Endothelial cell of umbilical vein (primary cell): ENCODE data around the gene NAE1. TPM values are rescaled to one million over a fixed set of nuclear protein-coding genes. Genes with fewer than 3 reads are reported as not detected.

ENCODE experiments used
- BruUV-seq: library from RNA; stranded (reverse); fragments of 400-500 nt; replicated peaks from 2 replicates; lab custom pipeline; 2021; lab: Mats Ljungman, UMichigan
- CTCF ChIA-PET: fragments of 300-600, 350-600 bp; sonication (Branson Sonifier 250); formaldehyde crosslinking; loops from one replicate; lab custom pipeline; 2021; ENCODE audit warnings: antibody characterized with exemption, inconsistent platforms; lab: Charles Lee
- POLR2A ChIA-PET: fragments of 300-600, 350-600 bp; sonication (Branson Sonifier 250); formaldehyde crosslinking; loops from one replicate; lab custom pipeline; 2021; ENCODE audit warnings: antibody characterized with exemption, inconsistent platforms; lab: Charles Lee
- DNase-seq: peaks from one replicate; pipeline ENCODE4 v3.0.0-alpha.2; 2011; ENCODE audit warnings: low read depth, low spot score
- FAIRE-seq: peaks from 2 replicates; lab custom pipeline; 2011; peaks lifted over from hg19 to GRCh38; lab: Jason Lieb, UNC
- H2AFZ ChIP-seq: 2 replicates; pipeline ENCODE4 v1.6.0; 2012; ENCODE audit warnings: low read depth, low read length, control low read depth, inconsistent platforms
- H3K27ac ChIP-seq: 2 replicates; pipeline ENCODE4 v1.5.1; 2011; ENCODE audit warnings: low read depth, mild to moderate bottlenecking, control low read depth, low read length, moderate library complexity; ENCODE audit not compliant: insufficient read depth
- H3K27me3 ChIP-seq, 2 experiments: 2 replicates each; pipeline versions ENCODE4 v1.6.0 to v1.6.1; 2011; ENCODE audit warnings: low read length in 2 of 2, mixed read lengths in 1 of 2; ENCODE audit not compliant: control insufficient read depth in 2 of 2, insufficient read depth in 2 of 2
- H3K36me3 ChIP-seq, 2 experiments: 2 replicates in 1 of 2; 3 replicates in 1 of 2; pipeline ENCODE4 v1.5.1; 2011; ENCODE audit warnings: low read length in 2 of 2, mild to moderate bottlenecking in 1 of 2, moderate library complexity in 1 of 2; ENCODE audit not compliant: control insufficient read depth in 2 of 2, insufficient read depth in 2 of 2; ENCODE audit errors: extremely low read depth in 1 of 2
- H3K4me1 ChIP-seq: 3 replicates; pipeline ENCODE4 v1.5.1; 2011; ENCODE audit warnings: mild to moderate bottlenecking, low read length; ENCODE audit not compliant: control insufficient read depth, insufficient read depth; ENCODE audit errors: extremely low read depth
- H3K4me2 ChIP-seq: 2 replicates; pipeline ENCODE4 v1.6.1; 2011; ENCODE audit warnings: low read length, control low read depth, mixed read lengths; ENCODE audit not compliant: insufficient read depth
- H3K4me3 ChIP-seq, 3 experiments: fragments of 200-600 bp in 1 of 3; sonication (generic), shearing (Covaris generic) in 1 of 3; replicated peaks in 1 of 3; 2 replicates each; pipeline ENCODE4 v1.5.1; 2011 to 2016; ENCODE audit warnings: control low read depth in 3 of 3, low read length in 3 of 3, mild to moderate bottlenecking in 2 of 3, inconsistent platforms in 1 of 3, low read depth in 1 of 3, moderate library complexity in 1 of 3; ENCODE audit not compliant: insufficient read depth in 1 of 3
- H3K79me2 ChIP-seq: 2 replicates; pipeline ENCODE4 v1.6.0; 2012; ENCODE audit warnings: low read length, inconsistent platforms; ENCODE audit not compliant: control insufficient read depth, insufficient read depth
- H3K9ac ChIP-seq: replicated peaks from 2 replicates; pipeline ENCODE3; 2011; ENCODE audit warnings: low read length, control low read depth; ENCODE audit not compliant: insufficient read depth; ENCODE audit errors: extremely low read depth
- H3K9me1 ChIP-seq: replicated peaks from 3 replicates; pipeline ENCODE4 v1.6.0; 2011; ENCODE audit warnings: mild to moderate bottlenecking, low read length; ENCODE audit not compliant: control insufficient read depth, insufficient read depth; ENCODE audit errors: extremely low read depth
- H3K9me3 ChIP-seq: replicated peaks from 2 replicates; pipeline ENCODE4 v1.5.1; 2012; ENCODE audit warnings: low read length, inconsistent platforms; ENCODE audit not compliant: control insufficient read depth, insufficient read depth
- H4K20me1 ChIP-seq: replicated peaks from 2 replicates; pipeline ENCODE3; 2011; ENCODE audit warnings: mild to moderate bottlenecking, low read length; ENCODE audit not compliant: control insufficient read depth, insufficient read depth; ENCODE audit errors: extremely low read depth
- CTCF ChIP-seq, 2 donors: IDR thresholded peaks; 1 replicate in 1 of 2; 2 replicates in 1 of 2; pipeline ENCODE4 v1.5.1; 2011; ENCODE audit warnings: low read length in 2 of 2, mild to moderate bottlenecking in 2 of 2, moderate library complexity in 2 of 2, control low read depth in 1 of 2, inconsistent platforms in 1 of 2, low read depth in 1 of 2; ENCODE audit not compliant: insufficient read depth in 1 of 2; ENCODE audit errors: extremely low read depth in 1 of 2
- EZH2 ChIP-seq: IDR thresholded peaks from 2 replicates; pipeline ENCODE4 v1.6.1; 2012; ENCODE audit warnings: borderline replicate concordance, low read depth, mild to moderate bottlenecking, moderate library complexity, low read length, inconsistent platforms; ENCODE audit not compliant: severe bottlenecking
- FOS ChIP-seq: IDR thresholded peaks from 2 replicates; pipeline ENCODE4 v1.6.1; 2011; ENCODE audit warnings: mild to moderate bottlenecking, low read length, moderate library complexity, borderline replicate concordance; ENCODE audit not compliant: insufficient read depth
- GATA2 ChIP-seq: IDR thresholded peaks from 2 replicates; pipeline ENCODE4 v1.7.0; 2011; ENCODE audit warnings: low read depth, mild to moderate bottlenecking, moderate library complexity, mixed read lengths, low read length; ENCODE audit not compliant: insufficient read length, insufficient read depth
- JUN ChIP-seq: IDR thresholded peaks from 2 replicates; pipeline ENCODE4 v1.6.1; 2011; ENCODE audit warnings: borderline replicate concordance, low read depth; ENCODE audit not compliant: insufficient read length, insufficient read depth
- MAX ChIP-seq: IDR thresholded peaks from 2 replicates; pipeline ENCODE4 v1.6.1; 2011; ENCODE audit not compliant: insufficient read depth, insufficient read length
- MYC ChIP-seq: IDR thresholded peaks from one replicate; pipeline ENCODE4 v1.6.1; 2011; ENCODE audit warnings: mild to moderate bottlenecking, low read depth, low read length
- POLR2A ChIP-seq: IDR thresholded peaks from 2 replicates; pipeline ENCODE4 v1.6.1; 2012; ENCODE audit warnings: low read depth, mild to moderate bottlenecking, control low read depth, low read length
- POLR2AphosphoS5 ChIP-seq: IDR thresholded peaks from 2 replicates; pipeline ENCODE4 v1.6.1; 2012; ENCODE audit warnings: low read depth, mild to moderate bottlenecking, control low read depth, low read length, moderate library complexity; ENCODE audit not compliant: insufficient read depth
- dilution Hi-C: fragments of 300-500 bp; cut with MboI; formaldehyde crosslinking; loops from one replicate; pipeline ENCODE4 v1.15.0; 2019; ENCODE audit warnings: low sequenced_read_pairs; ENCODE audit not compliant: extremely low pct_ligation_motif_present
- intact Hi-C: fragments of 100-400 bp; cut with micrococcal nuclease; formaldehyde crosslinking; loops from one replicate; pipeline ENCODE4 v1.10.0; 2022
- polyA plus RNA-seq, 4 experiments: library from polyadenylated mRNA; depleted of rRNA in 3 of 4; stranded (reverse) in 3 of 4; unstranded in 1 of 4; fragments of >200 nt; gene quantifications; 2 replicates each; pipeline versions ENCODE4 v1.2.1 to v1.2.3, GENCODE V29; 2011 to 2012; ENCODE audit warnings: missing spikeins in 1 of 4
- total RNA-seq: library from RNA; stranded (reverse); gene quantifications from 2 replicates; pipeline ENCODE4 v1.2.3, GENCODE V29; 2021

The NAE1 gene
- total and polyA plus RNA-seq, 2 donors (not counting 3 experiments of a cell fraction or from before 2014, with no cell fraction given) = 23.6 to 64.3 TPM

GRCh38 chr16:66811043-66811442 lies 19.7 kb downstream of the NAE1 start:
- Histone ChIP-seq H3K9me1 (no peaks in the 10 kb centered on the region), H3K9ac (no peak overlapping the region), H3K36me3 (peaks cover 1 to 21% of the 10 kb centered on the region in 2 experiments), H3K79me2 (no peaks in the 10 kb centered on the region), H3K4me3 (no peak overlapping the region), H3K27ac (no peak overlapping the region), H3K9me3 (no peaks in the 10 kb centered on the region), H3K4me2 (no peak overlapping the region), H4K20me1 (no peaks in the 10 kb centered on the region), H3K4me1 (no peaks in the 10 kb centered on the region), H3K27me3 (no peaks in the 10 kb centered on the region), H2AFZ (no peak overlapping the region)
- POLR2A ChIA-PET = no interaction called here
- intact Hi-C loops (no loop called here), dilution Hi-C loops (no loop called here)
- no peak for TF ChIP-seq POLR2AphosphoS5
- TF ChIP-seq JUN = no peak
- no peak for TF ChIP-seq MAX
- no peak for TF ChIP-seq GATA2
- no peak for TF ChIP-seq CTCF (IDR thresholded peaks at IDR 0.05; ENCODE audit: extremely low read depth in 1 of 2, insufficient read depth in 1 of 2, low read depth in 1 of 2, low read length in 2 of 2)
- TF ChIP-seq FOS = no peak
- TF ChIP-seq MYC = no peak
- no peak for TF ChIP-seq POLR2A
- no peak for TF ChIP-seq EZH2
- no TSS peak for BruUV-seq
- DNase-seq = no peak
- CTCF ChIA-PET = interaction anchor here (0.9 to 3.0 kb wide), 4 partner anchors 8 to 57 kb away, joined by 3 to 12 read pairs (median 4); partner anchors contain the start of gene NAE1
- FAIRE-seq = no peak
